Stimulated activated CD4-positive, alpha-beta T cell treated with anti-CD3 and anti-CD28 coated beads, Interleukin-15, amount 100 ng/mL, for 48 hours (primary cell): ENCODE results near the gene SPI1.

ENCODE experiments used
- DNase-seq, 2 donors: peaks; one replicate each; pipeline ENCODE4 v3.0.0-alpha.2; 2020; ENCODE audit warnings: low read depth in 2 of 2

Gene SPI1

DNA sequence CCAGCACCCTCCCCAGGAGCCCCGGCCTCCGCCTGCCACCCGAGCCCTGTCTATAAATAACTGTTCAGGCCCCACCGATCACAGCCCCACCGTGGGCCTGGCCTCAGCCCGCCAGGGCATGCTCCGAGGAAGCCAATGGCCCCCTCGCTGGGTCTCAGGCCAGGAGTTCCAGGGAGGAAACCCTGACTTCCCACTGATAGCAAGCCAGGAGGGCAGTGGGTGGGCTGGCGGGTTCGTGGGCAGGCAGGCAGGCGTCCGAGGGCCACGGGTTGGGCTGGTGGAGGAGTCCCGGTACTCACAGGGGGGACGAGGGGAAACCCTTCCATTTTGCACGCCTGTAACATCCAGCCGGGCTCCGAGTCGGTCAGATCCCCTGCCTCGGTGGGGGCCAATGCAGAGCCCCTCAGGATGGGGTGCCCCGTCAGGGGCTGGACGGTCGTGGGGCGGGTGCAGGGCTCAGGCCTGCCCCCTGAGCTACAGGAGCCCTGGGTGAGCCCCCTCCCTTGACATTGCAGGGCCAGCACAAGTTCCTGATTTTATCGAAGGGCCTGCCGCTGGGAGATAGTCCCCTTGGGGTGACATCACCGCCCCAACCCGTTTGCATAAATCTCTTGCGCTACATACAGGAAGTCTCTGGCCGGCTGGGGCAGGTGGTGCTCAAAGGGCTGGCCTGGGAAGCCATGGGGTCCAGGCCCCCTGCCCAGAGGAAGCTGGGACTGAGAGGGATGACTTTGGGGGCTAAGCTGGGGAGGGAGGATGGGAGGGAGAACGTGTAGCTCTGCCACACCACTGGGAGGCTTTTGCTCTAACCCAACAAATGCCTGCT lies at the start of gene SPI1:
SPI1 (minus strand) TSS at position 538 of the 826 bp plus-strand sequence; CDS start at position 344, 194 bp downstream.
- no peak for DNase-seq

DNA sequence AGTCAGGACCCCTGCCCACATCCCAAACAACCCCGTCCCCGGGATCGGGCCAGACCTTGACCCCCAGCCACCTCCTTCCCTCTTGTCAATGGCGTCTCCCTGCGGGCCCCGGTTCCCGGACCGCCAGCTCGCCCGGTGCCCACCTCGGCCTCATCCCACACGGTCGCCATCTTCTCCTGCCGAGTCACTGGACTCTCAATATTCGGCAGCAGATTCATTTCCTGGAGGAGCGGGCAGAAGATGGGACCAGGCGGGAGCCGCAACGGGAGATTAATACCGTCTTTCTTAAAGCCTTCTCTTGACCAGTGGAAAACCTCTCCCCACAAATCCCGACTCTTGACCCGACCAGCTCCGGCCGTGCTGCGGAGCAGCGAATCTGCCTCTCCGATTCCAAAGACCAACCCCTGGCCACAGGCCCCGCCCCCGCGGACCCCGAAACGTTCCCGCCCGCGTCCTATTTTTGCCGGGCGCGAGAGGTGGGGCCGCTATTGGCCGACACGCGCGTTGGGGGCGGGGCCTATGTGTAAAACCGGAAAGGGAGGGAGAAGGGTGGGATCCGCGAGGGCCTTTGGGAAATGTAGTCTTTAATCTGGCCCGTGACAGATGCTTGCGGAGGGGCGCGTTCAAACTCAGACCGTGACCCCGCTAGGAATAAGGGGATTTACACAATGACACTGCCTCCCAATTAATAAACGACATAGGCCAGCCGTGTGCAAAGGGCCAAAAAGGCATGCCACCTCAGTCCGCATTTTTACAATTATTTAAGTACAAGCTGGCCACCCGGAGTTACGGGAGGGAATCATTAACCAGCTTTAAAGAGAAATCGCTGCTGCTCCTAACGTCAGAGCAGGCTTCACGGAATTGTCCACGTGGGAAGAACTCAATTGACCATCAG lies 48.0 kb upstream of the SPI1 start, which contains the start of gene PSMC3:
PSMC3 (minus strand) TSS at position 378 of the 895 bp plus-strand sequence; CDS start at position 218, 160 bp downstream.
- DNase-seq, result peak; percentile 98 to 99

DNA sequence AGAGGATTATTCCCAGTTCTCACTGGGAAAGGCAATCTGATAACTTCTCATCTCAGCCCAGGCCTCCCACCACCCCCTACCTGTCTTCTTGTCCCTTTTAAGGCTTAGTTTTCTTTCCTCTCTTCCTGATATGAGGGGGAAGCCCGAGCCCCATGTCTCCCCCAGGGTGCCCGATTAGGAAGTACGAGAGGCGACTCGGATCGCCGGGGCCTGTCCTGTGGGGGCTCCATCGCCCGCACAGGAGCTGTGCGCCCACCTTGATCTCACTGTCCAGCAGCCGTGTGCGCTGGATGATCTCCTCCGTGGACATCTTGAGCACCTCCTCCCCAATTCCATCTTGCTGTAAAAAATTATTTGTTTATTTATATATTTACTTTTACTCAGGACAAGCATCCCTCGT lies 47.3 kb upstream of the SPI1 start:
- no peak for DNase-seq

DNA sequence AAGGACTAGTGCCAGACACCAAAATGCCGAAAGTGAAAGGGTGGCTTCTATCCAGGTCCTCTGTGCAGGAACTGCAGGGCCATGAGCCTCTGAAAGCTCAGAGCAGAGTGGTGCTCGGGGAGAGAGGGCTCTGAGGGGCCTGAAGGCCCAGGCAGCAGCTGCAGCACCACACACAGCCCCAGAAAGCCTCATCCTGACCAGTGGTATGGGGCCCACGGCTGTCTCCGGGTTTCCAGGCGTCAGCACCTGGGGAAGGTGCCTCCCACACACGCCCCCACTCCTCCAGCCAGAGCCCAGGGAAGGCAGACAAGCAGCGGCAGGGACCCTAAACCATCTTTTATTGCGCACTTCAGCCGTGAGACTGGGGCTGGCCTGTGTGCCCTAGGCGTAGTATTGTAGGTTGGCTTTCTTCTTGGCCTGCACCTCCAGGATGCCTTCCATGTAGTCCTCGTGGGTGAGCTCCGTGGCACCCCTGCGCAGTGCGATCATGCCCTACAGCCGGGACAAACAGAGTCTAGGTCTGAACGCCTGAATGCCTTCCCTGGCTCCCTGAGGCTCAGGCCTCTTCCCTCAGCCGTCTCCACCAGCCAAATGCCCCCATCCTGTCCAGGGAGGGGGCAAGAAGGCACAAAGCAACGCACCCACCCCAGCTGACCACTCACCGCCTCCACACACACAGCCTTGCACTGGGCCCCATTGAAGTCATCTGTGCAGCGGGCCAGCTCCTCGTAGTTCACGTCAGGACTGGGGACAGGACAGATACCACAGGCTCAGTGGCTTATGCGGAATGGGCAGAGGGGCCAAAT lies 40.3 kb upstream of the SPI1 start:
- DNase-seq, result no peak

DNA sequence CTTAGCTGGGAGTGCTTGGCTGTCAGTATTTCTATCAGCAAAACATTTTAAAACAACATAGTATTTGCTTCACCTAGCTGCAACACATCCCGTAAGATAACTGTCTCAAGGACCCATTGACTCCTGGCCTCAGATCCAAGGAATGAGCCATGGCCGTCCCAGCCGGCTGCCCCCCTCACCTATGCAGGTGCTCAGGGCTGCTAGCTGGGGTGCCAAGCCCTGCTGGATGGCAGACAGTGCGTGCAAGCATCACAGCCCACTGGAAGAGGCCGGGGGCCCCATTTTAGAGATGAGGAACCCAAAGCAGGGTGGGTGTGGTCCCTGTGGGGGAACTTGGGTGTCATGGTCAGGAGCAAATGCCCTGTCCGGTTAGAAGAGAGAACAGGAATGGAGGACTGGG lies 39.4 kb upstream of the SPI1 start:
- no peak for DNase-seq

GRCh38 chr11:47415949-47416472 lies 37.7 kb upstream of the SPI1 start:
- DNase-seq, result no peak

DNA sequence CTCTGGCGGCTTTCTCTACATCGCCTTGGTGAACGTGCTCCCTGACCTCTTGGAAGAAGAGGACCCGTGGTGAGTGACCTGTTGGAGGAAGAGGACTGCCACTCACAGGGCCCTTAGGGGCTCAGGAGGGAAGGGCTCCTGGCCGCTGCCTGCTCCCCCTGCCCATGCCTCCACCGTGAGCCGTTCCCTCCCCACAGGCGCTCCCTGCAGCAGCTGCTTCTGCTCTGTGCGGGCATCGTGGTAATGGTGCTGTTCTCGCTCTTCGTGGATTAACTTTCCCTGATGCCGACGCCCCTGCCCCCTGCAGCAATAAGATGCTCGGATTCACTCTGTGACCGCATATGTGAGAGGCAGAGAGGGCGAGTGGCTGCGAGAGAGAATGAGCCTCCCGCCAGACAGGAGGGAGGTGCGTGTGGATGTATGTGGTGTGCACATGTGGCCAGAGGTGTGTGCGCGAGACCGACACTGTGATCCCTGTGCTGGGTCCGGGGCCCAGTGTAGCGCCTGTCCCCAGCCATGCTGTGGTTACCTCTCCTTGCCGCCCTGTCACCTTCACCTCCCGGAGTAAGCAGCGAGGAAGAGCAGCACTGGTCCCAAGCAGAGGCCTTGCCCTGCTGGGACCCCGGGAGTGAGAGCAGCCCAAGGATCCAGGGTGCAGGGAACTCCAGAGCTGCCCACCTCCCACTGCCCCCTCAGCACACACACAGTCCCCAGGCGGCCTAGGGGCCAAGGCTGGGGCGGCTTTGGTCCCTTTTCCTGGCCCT lies 36.9 kb upstream of the SPI1 start:
- DNase-seq, result no peak

DNA sequence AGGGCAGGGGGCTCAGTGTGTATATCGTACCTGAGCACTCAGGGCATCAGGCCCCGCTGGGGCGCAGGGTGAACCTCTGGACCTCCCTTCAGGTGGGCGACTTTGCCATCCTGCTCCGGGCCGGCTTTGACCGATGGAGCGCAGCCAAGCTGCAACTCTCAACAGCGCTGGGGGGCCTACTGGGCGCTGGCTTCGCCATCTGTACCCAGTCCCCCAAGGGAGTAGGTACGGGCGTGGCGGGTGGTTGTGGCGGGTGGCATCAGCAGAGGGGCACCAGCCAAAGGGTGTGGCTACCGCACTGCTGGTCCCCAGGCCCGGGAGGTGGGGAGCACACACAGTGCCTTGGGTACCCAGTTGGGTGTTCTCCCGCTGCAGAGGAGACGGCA lies 36.3 kb upstream of the SPI1 start:
- no peak for DNase-seq

DNA sequence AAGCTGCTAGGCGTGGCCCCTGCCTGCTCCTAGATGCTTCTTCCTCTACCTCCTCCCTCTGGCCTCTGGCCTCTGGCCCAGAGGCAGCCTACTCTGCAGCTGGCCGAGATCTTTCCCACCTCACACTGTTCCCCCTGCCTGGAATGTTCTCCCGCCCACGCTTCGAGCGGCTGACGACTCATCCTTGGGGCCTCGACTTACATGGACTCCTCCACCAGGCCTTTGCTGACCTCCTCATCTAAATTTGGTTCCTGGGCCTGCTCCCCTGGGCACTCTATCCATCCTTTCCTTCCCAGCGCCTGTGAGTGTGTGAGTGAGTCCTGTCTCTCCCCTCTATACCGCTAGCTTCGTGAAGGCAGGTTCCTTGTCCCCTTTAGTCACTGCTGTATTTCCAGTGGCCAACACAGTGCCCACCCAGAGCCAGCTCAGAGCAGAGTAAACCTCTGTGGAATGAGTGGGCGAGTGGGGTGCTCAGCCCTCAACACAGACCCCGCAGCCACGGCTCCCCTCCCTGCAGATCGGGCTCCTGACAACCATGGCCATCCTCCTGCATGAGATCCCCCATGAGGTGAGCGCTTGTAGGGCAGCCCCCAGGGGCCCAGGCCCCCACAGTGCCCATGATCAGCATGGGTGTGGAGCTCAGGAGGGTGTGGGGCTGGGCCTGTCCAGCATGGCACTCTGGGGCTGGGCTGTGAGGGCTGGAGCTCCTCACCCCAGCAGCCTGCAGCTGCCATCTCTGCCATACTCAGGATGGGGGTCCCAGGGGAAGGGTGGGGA lies 35.7 kb upstream of the SPI1 start:
- no peak for DNase-seq

GRCh38 chr11:47413351-47413750 lies 35.0 kb upstream of the SPI1 start:
- DNase-seq, result no peak

DNA sequence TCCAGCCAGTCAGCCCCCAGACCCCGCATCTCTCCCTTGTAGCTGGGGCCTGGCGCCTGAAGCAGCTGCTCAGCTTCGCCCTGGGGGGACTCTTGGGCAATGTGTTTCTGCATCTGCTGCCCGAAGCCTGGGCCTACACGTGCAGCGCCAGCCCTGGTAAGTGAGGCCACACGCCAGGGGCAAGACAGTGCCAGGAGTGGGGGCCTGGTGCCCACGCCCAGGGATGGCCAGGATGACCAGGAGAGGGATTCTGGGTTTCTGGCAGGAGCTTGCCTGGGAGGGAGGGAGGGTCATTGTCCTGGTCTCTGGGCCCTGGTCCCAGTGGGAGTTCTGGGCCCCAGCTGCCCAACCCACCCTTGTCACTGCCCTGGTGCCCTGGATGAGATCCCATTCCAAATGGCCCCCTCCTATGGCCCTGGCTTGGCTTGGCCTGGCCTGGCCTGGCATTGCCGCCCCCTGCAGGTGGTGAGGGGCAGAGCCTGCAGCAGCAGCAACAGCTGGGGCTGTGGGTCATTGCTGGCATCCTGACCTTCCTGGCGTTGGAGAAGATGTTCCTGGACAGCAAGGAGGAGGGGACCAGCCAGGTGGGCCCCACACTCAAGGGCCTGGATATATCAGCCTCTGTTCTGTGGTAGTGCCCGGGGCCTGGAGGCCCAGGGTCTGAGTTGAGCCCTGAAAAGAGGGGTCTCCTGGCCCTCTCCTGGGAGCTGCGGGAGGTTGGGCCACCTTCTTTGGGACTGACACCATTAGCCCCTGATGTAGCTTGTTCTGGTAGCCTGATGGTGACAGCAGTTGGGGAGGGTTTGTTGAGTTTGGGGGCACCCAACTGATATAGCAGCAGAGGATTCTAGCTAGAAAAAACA lies 33.8 kb upstream of the SPI1 start:
- peak in 1 of 2 donors; percentile 53 for DNase-seq

DNA sequence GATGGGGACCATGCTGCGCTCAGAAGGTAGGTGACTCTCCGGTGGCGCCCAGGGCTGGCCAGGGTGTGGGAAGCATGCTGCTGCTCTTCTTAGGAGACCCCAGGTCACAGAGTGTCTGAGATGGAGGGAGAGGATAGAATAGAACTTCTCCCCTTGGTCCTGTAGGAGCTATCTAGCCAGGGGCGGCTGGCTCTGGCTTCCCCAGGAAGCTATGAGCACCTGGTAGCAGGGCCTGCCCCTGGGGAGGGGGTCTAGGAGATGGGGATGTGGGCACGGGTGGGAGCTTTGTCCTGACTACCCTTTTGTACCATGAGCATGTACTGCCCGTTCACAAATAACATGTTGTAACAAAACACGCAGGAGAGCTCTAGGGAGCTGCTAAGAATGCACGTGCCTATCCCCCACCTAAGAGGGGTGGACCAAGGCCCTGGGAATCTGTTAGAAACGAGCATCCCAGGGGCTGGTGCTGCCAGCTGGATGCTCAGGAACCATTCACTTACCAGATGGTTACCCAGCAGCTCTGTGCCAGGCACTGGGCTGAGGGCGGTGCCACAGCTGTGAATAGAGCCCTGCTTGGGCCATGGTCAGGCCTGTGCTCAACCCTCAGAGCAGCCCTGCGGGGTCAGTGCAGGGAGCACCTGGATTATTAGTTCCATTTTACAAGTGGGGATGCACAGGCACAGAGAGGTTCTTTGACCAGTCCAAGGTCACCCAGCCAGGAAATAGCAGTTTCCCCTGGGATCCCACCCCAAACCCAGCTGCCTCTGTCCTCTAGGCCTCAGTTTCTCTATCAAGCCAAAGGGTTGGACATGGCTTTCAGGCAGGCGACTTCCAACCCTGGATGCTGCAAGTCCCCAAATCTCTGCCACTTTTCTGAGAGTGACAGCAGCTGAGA lies 32.3 kb upstream of the SPI1 start:
- no peak for DNase-seq

DNA sequence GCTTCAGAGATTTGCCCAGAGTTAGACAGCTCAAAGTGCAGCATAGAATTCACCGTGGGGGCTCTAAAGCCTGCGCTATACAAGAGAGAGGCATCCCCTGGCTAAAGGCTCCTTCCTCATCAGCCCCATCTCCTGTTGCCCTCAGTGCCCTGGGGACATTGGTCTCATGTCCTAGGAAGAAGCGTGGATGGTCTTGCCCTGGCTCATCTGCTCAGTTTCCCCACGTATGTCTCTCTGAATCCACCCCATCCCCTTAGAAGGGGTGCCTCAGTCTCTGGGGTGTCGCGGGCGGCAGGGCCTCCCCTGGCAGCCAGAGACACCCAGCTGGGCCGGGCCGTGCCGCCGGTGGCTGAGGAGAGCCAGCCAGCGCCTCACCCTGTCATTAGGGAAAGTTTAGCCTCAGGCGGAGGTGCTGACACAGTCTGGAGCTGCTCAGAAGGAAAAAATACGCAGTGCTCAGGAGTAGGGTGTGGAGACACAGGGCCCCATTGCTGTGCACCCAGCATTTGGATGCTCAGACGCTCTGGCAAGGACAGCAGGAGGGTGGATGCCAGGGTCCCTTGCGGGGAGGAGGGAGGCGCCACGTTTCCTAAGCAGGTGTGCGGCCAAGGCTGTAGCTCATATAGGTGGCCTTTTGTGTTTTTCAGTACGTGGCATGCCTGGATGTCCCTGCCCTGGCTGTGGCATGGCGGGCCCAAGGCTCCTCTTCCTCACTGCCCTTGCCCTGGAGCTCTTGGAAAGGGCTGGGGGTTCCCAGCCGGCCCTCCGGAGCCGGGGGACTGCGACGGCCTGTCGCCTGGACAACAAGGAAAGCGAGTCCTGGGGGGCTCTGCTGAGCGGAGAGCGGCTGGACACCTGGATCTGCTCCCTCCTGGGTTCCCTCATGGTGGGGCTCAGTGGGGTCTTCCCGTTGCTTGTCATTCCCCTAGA lies 31.4 kb upstream of the SPI1 start:
- DNase-seq, result no peak

DNA sequence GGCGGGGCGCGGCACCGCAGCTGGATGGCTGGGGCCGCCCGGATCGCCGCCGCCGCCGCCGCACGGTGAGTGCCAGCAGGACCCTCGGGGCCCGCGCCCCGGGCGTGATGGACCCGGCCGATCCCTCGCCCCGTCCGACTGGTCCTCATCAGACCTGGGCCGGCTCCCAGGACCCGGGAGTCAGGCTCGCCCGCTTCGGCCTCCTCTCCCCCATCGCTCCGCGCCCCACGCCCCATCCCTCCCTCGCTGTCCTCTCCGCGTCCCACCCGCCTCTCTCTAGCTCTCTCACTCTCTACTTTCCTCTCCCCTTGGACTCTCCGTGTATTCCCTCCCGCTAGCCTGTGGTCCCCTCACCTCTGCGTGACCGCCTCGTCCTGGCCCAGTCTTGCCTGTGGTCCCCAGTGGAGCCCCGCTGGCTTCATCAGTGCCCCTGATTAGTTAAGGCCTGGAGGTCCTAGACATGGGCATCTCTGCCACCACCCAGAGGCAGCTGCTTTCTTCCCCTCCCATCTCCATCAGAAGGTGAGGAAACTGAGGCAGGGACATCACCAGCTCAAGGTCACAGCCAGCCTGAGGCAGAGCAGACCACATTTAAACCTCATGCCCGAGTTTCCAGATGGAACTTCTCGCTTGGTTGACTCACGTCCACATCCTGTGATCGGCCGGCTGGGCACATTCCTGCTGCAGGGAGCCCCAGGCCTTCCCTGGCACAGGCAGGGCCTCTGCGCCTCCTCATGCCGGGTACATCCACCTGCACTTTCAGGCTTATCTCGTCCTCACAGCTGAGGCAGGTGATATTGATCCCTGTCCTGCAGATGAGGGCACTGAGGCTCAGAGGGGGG lies 30.5 kb upstream of the SPI1 start:
- DNase-seq, result no peak

GRCh38 chr11:47407746-47408590 lies 29.6 kb upstream of the SPI1 start, which contains the start of gene SLC39A13:
Gene SLC39A13, plus strand, starts transcription at chr11:47408590. Its CDS starts 1,505 bp downstream, at chr11:47410095.
- DNase-seq, result peak; percentile 84 to 88
